HG02763 (cell line): ENCODE results near the gene COX5B.

Experiments
- ATAC-seq: cut with Tn5 transposase; IDR thresholded peaks from one replicate; pipeline ENCODE4 v1.9.1; 2021; ENCODE audit warnings: mild to moderate bottlenecking, moderate library complexity; ENCODE audit not compliant: unreplicated experiment

COX5B gene

DNA sequence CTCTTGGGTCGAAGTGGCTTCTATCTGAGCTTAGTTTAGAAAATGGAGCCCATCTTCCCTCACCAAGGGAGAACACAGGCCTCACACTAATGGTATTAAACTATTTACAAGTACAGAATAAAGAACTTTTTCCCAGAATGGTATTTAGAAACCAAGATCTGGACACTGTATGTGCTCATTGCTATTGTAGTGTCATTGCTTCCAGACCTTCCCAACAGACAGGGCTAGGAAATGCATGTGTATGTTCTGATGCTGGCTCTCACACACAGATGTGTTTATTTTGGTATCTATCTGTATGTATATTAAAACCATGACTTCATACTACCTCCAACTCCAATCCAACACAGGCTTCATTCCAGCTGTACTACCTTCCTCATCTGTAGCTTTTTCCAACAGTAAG is 8.0 kb downstream of the COX5B start:
- ATAC-seq: no peak

DNA sequence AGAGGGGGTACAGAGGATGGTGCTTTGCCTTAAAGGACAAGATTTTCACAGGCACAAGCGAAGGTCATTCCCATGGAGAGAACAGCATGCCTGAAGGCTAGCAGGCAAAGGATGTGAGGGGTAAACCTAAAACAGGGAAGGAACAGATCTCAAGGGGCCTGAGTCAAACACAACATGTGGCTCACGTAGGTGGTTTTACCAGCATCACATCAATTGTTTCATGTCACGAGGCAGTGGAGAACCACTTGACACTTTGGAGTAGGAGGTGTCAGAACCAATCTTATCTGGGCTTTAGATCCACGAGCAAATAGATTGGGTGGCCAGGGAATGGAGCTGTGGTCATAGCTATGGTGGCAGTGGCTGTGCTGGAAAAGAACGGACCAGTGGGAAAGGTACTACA is 8.4 kb downstream of the COX5B start:
- no peak for ATAC-seq

DNA sequence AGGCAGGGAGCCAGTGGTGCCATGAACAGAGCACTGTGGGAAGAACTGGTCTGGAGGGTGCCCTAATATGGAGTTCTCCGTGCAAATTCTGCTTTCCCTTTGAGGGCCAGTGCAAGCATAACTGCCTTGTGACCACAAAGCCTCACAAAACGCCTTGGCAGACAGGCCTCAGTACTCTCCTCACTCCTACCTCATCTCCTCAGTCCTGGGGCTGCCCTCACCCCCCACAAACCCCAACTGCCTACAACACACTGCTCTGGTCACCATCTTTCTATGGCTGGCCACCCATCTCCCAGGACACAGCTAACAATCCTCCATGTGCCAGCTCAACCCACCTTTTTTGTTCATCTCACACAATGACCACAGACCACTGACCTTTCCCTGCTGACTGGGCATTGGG is 8.9 kb downstream of the COX5B start:
- ATAC-seq: no peak

DNA sequence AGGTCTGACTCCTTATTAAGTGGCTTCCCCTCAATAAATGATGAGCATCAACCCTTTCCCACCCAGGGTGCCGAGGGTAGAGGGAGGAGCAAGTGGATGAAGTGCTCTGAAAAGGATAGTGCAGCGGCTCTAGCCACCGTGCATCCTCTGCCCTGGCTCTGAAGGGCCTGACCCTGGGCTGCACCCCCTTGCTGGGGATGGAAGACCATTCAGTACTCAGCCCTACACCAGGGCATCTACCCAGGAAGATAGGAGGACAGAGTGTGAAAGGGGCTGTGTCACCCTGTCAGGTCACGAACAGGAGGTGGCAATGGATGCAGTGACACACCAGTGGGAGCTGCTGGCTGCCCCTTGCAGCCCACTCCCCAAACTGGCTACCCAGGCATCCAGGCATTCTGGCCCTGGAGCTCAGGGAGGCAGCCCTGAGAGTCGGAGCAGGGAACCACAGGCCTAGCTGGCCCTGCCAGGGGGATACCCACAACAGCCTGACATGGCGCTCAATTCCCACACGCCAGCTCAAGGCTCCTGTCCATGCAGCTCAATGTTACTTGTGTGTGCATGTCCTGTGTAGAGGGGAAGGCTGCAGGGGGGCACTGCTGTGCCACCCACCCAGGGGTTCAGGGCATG is 10.4 kb downstream of the COX5B start:
- no peak for ATAC-seq

DNA sequence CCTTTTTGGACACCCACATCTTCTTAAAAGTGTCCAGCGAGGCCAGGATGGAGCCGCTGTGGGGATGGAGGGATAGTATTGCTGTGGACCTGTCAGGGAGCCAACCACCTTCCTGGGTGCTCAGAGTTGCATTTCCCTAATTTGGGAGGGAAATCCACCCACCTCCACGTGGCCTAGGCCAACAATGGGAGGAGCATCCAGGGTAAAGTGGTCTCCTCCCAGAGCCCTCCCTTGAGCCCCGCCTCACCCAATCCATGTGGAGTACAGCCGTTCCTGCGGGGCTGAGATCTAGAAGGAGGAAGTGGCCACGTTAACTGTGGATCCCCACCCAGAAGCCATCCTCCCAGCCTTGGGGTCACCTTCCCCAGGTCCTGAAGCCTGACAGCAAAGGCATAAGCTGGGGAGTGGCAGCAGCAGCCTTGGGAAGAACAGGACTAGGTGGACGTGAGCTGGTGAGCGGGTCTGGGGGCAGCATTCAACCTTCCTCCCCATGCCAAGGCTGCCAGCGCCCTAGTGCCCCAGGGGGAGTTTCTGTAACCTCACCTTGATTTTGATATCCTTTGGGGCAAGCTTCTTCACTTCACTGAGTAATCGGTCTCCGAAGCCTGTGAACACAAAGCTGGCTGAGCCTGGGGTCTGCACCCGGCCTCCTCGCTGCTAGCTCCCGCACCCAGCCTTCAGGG is 11.2 kb downstream of the COX5B start:
- no peak for ATAC-seq

DNA sequence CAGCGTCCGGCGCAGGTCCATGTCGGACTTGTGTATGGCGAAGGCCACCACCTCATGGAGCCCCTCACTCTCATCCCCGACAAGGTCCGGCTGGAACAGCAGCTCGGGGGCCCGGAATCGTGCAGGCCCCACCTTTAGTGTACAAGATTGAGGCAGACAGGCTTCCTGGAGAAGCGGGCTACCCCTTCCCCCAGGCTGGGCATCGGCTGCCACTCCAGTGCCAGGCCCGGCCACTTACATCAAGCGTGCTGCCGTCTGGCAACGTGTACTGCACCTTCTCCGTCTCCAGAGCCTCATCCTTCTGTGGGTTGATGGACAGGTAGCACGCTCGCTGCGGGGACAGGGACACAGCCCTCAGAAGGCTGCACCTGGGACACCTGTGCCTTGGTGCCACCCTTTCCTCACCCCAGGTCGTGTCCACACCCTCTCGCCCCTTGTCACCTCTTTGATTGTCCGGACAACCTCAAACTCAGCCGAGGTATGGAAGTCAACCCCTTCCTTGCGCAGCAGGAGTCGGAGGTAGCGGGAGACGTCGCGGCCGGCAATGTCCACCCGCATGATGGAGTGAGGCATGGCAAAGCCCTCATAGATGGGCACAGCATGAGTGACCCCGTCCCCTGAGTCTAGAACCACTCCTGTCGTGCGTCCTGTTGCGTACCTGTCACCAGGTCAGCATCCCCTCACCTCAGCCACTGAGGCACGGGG is 12.3 kb downstream of the COX5B start:
- ATAC-seq: no peak

DNA sequence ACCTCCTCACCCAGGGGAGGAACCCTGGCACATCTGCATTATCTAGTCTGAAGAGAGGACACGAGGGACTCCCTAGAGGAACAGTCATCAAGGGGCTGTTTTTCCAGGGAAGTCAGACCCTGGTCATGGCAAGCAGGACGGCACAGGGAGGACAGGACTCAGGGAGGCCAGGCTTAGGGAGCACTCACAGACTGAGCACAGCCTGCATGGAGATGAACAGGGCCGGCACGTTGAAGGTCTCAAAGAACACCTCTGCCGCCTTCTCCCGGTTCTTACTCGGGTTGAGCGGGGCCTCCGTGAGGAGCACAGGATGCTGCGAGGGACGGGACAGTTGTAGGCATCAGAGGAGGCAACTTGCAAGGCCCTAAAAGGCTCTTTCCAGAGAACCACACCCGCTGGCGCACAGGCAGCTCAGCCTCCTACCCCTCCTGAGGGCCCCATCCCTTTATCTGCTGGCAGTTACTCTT is 12.9 kb downstream of the COX5B start:
- no peak for ATAC-seq

DNA sequence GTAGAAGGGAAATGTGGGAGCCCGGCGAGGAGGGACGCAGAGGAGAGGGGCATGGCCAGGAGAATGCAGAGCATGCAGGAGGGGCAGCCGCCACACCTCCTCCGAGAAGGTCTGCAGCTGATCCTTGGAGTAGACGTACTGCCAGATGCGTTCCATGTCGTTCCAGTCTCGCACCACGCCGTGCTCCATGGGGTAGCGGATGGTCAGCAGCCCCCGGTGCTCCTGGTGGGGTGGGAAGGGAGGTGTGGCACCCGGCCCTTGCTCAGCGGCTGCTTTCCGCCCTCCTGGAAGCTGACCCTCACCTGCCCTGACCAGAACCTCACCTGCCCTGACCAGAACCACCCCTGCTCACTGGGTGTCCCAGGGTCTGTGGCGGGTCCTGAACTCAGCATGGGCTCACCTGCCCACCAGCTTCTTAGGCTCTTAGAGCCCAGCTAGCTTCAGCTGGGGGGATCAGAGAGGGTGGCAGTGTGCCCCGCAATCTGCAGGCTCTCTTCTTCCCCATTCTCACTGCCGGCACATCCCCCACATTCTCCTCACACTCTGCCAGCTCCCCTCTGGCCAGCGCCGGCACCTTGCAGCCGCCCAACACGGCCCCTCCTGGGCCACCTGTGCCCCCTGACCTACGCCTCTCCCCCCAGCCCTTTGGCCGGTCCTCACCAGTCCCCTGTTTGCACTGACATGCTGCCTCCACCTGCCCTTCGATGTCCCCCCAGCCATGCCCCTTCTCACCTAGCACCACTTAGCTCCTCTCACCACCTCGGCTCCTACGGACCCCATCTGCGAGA is 13.6 kb downstream of the COX5B start:
- ATAC-seq: no peak

DNA sequence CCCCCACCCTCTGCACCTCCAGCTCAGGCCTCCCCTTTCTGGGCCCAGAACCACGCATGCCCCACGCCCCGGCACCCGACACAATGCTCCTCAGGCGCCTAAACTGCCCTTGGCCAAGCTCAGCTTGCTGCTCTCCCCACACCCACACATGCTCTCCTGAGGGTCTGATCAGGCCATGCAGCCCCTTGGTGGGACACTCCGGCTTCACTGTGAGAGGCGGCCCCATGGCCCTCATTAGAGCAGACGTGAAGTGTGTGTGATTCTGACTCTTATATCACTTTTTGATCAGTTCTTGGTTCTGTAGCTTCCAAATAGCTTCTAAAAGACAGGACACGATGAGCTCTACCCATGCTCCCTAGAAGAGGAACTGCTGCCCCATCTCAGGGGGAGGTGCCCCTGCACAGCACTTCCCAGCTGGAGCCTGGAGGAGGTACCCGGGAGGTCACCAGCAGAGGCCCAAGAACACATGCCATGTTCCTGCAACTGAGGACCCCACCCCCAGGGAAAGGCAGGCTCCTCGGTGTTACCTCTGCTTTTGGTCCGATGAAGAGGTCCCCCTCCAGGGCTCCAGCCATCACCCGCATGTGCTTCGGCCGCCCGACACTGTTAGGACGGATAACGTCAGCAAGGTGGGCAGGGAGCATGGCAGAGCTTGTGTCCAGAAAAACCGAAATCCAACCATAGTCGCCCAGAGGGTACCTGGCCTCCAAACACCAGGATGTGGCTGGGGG is 14.3 kb downstream of the COX5B start:
- ATAC-seq: no peak

DNA sequence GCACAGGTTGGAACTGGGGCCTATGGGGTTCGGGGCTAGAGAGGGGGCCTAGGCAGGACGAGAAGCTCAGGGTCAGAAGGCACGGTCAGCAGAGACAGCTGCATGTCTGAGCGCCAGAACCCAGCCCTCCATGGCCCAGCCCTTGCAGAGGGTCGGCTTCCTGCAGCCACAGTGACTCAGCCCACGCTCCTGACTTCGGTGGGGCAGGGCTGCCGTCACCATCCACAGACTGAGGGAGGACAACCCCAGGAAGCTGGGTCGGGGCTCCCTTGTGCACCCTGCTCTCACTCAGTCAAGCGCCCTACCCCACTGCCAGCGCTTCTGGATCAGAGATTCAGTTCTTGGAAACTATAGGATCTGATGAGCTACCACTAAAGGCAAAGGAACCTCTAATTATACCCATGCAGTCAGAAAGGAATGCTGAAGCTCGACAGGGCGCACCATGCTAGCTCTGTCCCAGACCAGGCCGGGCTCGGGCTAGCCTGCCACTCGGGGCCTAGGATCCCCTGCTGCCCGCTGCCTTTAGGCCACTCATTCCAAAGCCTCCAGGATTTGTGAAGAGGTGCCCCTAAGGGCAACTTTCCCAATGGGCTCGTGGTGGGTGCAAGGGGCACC is 15.0 kb downstream of the COX5B start:
- ATAC-seq: no peak

DNA sequence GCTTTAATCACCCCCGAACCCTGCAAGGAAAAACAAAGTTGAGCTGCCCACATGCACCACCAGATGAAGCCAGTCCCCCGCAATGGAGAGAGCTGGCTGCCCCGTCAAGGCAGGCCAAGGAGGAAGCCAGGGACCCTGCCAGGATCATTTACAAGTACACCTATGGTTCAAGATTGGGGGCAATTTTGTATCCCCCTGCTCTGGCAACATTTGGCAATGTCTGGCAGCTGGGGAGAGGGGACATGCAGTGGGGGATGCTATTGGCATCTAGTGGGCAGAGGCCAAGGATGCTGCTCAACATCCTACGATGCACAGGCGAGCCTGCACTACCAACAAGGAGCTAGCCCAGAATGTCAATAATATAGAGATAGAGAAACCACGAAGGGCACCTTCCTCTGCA is 16.1 kb downstream of the COX5B start:
- ATAC-seq: no peak

DNA sequence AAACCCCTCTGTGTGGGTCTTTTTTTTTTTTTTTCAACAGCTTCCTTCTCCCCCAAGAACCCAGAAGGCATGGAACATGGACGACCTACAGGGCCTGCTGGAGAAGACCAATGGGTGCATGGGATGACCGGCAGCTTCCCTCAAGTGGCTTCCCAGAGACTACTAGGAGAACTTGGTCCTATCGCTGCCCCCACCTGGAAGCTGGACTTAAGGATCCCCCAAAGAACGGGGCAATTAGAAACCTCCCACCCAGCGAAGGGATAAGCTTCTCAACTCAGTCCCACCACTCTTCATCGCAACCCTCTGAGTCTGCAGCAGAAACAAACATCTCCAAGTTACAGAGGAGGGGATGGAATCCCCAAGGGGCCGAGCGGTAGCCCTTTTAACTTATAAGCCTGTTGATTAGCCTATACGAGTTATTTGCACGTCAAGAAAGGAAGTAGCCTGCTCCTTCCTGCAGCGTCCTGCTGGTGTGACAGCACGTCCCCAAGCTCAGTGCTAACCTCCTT is 16.6 kb downstream of the COX5B start:
- no peak for ATAC-seq

DNA sequence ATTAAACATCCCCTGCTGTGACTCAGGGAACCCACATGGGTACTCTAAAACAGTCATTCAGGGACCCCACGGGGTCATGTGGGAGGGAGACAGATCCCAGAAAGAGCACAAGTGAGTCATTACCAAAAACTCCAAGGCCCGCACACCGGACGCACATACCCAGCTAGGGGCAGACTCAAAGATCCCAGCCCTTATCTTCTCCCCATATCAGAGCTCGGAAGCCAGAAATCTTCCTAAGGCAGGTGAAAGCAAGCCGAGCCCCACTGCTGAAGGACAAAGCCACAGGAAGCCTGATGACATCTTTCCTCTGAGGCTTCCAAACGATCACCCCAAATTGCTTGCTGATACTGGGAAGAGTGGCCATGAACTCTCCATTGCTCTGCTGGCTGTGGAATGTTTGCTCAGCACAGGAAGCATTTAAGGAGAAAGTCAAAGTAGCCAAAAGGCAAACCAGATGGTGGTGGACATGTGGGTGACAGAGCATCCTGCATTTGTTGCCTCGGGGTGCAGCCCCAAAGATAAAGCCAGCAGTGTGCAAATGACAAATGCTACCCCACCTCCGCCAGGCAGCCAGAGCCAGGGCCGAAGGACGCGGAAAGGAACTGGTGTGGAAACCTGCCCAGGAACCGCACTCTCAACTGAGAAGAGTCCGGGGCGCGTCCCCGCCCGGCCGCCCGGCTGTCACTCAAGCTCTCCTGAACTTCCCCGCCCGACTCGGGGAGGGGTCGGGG is 17.2 kb downstream of the COX5B start:
- ATAC-seq: peak; percentile 41

DNA sequence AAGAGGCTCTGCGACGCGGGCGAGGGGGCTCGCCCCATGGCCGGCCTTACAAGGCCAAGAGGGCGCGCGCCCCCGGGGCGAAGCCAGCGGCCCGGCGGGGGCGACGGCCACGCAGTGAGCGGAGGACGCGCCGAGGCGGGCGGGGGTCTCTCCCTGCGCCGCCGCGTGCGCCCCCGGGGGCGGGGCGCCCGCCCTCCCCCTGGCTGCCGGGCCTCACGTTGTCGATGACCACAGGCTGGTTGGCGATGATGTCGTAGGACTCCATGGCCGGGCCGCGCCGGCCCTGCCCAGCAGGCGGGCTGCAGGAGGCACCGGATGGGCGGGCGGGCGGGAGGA is 17.7 kb downstream of the COX5B start:
- ATAC-seq: no peak

DNA sequence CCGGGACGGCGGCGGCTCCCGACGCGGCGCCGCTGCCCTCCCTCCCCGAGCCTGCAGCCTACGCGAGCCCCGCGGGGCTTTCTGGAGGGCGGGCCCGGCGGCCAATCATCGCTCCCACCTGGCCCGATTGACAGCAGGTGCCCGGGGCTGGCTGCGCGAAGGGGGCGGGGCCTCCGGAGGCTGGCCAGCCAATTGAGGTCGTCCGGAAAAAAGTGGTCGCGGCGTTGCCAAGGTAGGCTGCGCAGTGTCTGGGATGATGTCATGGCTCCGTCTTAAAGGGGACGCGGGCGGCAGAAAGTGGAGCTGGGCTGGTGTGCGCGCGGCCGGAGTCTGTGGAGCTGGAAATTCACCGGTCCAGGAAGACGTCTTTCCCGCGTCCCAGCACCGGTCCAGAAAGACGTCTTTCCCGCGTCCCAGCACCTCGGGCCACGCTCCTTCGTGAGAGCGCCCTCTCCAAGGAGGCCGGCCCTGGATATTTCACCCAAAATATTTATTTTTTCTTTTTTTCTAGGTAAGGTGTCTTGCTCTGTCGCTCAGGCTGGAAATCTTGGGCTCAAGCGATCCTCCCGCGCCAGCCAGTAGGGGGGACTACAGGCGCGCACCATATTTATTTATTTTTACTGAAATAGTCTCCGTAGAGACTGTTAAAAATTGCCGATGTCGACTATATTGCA is 18.2 kb downstream of the COX5B start, which contains the start of gene ACTR1B:
Gene ACTR1B, minus strand, starts transcription at position 83 of the 674 bp plus-strand sequence. CDS start 154 bp downstream, outside the sequence.
- ATAC-seq: peak; percentile 93

DNA sequence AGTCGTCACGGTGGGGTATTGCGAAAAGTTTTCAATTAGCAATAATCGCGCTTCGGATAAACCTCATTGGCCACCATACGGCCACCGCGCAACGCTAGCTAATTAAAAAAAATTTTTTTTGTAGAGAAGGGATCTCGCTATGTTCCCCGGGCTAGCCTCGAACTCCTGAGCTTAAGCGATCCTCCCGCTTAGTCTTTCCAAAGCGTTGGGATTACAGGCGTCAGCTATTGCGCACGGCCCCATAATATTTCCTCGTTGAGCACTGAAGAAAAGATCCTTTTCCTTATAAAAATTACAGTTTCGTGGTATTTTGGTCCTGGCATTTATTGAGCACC is 18.7 kb downstream of the COX5B start:
- no peak for ATAC-seq

DNA sequence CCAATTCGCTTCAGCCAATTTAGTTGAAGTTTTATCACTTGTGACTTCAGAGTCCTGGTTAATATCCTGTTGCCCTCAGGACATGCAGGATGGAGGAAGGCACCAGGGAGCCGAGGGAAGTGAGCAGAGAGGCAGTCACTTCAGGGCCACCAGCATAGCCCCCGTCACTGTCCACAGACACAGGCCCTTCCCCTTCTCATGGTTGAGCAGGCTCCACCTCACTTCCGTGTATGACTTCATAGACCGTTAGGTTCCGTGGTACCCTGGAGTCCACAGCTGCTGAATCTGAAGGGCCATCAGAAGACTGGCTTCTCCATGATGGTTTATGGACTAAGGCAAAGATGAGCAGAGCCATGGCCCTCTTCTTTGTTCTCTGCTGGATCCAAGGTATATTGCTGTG is 23.6 kb downstream of the COX5B start, which contains the start of gene C2orf92:
Gene C2orf92, plus strand, starts transcription at position 266 of the 400 bp plus-strand sequence. Its CDS starts 76 bp downstream, at position 342.
- no peak for ATAC-seq

DNA sequence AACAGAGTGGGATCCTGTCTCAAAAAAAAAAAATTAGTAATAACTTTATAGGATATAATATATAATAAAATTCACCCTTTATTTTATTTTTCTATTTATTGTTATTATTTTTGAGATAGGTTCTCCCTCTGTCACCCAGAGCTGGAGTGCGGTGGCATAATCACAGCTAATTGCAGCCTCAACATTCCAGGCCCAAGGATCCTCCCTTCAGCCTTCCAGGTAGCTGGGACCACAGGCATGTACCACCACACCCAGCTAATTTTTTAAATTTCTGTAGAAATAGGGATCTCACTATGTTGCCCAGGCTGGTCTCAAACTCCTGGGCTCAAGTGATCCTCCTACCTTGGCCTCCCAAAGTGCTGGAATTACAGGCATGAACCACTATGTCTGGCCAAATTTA is 24.6 kb downstream of the COX5B start:
- no peak for ATAC-seq

DNA sequence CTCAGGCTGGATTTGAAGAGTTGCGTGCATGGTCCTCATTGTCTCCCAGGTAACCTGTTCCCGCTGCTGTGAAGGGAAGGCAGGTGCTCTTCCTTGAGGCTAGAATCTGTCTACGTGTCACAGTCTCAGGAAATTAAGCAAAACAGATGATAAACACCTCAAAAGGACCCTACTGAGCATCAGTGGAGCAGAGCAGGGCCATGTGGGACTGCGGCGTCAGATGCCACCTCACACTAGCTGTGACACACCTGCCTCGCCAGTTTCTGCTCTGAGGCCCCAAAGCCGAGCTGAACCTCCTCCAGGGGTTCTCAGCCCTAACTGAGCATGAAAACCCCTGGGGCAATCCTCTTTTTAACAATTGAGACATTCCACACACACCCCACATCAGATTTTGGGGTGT is 25.7 kb downstream of the COX5B start:
- ATAC-seq: no peak
